Aorta (tissue), 5 donors: ENCODE measurements around the gene HSP90B1. TPM values are rescaled to one million over a fixed set of nuclear protein-coding genes. Genes with fewer than 3 reads are reported as not detected.

ENCODE experiments used
- ATAC-seq: fragments of 200-7000 bp; cut with Tn5 transposase; one replicate; pipeline ENCODE4 v1.9.1; 2022; ENCODE audit warnings: moderate library complexity; ENCODE audit not compliant: low FRiP score
- DNase-seq, 2 donors: peaks; one replicate each; pipeline ENCODE4 v3.0.0-alpha.2; 2020
- H3K27ac ChIP-seq, 2 donors: one replicate each; pipeline ENCODE4 v1.5.1; 2013; ENCODE audit warnings: low read length in 2 of 2, mild to moderate bottlenecking in 2 of 2, moderate library complexity in 2 of 2, control low read depth in 1 of 2, inconsistent platforms in 1 of 2, low read depth in 1 of 2
- H3K27me3 ChIP-seq, 2 donors: one replicate each; pipeline ENCODE4 v1.6.1; 2013; ENCODE audit warnings: control low read depth in 1 of 2, low read length in 1 of 2, mild to moderate bottlenecking in 1 of 2, moderate library complexity in 1 of 2; ENCODE audit not compliant: insufficient read depth in 2 of 2, control insufficient read depth in 1 of 2
- H3K36me3 ChIP-seq, 2 donors: one replicate each; pipeline ENCODE4 v1.6.1; 2013; ENCODE audit warnings: control low read depth in 1 of 2, low read length in 1 of 2, mild to moderate bottlenecking in 1 of 2; ENCODE audit not compliant: insufficient read depth in 2 of 2, control insufficient read depth in 1 of 2
- H3K4me1 ChIP-seq, 2 donors: one replicate each; pipeline ENCODE4 v1.6.1; 2013; ENCODE audit warnings: low read length in 2 of 2, control low read depth in 1 of 2, mild to moderate bottlenecking in 1 of 2, moderate library complexity in 1 of 2; ENCODE audit not compliant: insufficient read depth in 2 of 2, control insufficient read depth in 1 of 2
- H3K4me3 ChIP-seq, 2 donors: one replicate each; pipeline ENCODE4 v1.5.1; 2013; ENCODE audit warnings: low read length in 2 of 2, control low read depth in 1 of 2, mild to moderate bottlenecking in 1 of 2
- H3K9me3 ChIP-seq: one replicate; pipeline ENCODE4 v1.6.1; 2013; ENCODE audit warnings: mild to moderate bottlenecking, low read length; ENCODE audit not compliant: control insufficient read depth
- WGBS, 2 donors: extraction: QIAGEN DNeasy Blood & Tissue Kit; methylation state at CpG; one replicate each; pipeline ENCODE4 v1.1.7; 2013; 5-methylcytosine and 5-hydroxymethylcytosine counted together
- intact Hi-C, 2 donors: fragments of 100-400 bp; cut with DNase I; formaldehyde crosslinking; loops; one replicate each; pipeline versions ENCODE4 v1.14.2 to v1.15.0; 2022
- polyA plus RNA-seq, 2 donors: library from polyadenylated mRNA; stranded (reverse); fragments of 200-250 nt; gene quantifications; one replicate each; pipeline ENCODE4 v1.2.3, GENCODE V29; 2013
- total RNA-seq, 2 donors: library from RNA; stranded (reverse); fragmentation: NEBNext Ultra II Directional; extraction: Animal tissue kit (Norgen Biotek cat#: 25700); gene quantifications; one replicate each; pipeline ENCODE4 v1.2.1, GENCODE V29; 2021
- donor health status: healthy with polysubstance abuse.
- donor health status: Bipolar disorder and iron deficiency.
- donor health status: DM: no; HTN: no; CAD: no.
- donor health status: DM: no; HTN: no; CAD: no.
- donor health status: DM: yes; HTN: yes; CAD: no.

The HSP90B1 gene
- total and polyA plus RNA-seq, 4 donors = 458 to 818 (median 576) TPM

- Histone ChIP-seq H3K9me3 (no peaks in the 10 kb centered on the region), H3K36me3 (no peaks in the 10 kb centered on the region), H3K27ac (no peak overlapping the region), H3K4me1 (no peaks in the 10 kb centered on the region), H3K4me3 (no peak overlapping the region), H3K27me3 (no peaks in the 10 kb centered on the region)
- no peak for DNase-seq
- no peak for ATAC-seq
- 79 to 85% methylated on average over 3 of the region's 3 CpGs for WGBS, 2 donors
- intact Hi-C loops = no loop called here
Observed at GRCh38 chr12:103917873-103918272, 12.3 kb upstream of the HSP90B1 start.

GRCh38 chr12:103924761-103925641 lies 5.2 kb upstream of the HSP90B1 start:
- Histone ChIP-seq H3K9me3 (no peaks in the 10 kb centered on the region), H3K36me3 (no peaks in the 10 kb centered on the region), H3K27me3 (no peaks in the 10 kb centered on the region), H3K4me3 (no peak overlapping the region), H3K4me1 (no peaks in the 10 kb centered on the region), H3K27ac (no peak overlapping the region)
- ATAC-seq (no peak), DNase-seq (no peak)
- 82 to 84% methylated on average over 9 of the region's 9 CpGs for WGBS, 2 donors
- intact Hi-C loops = loop anchor here in 1 of 2 donors (5.0 kb wide), 1 partner anchor 43 kb away; no protein-coding TSS in a partner anchor

- peak overlapping the region; percentile 68 to 97 for H3K27ac ChIP-seq
- peaks cover 0 to 6% of the 10 kb centered on the region in 2 donors for H3K4me1 ChIP-seq
- no peak for ATAC-seq
- no peaks in the 10 kb centered on the region for H3K36me3 ChIP-seq
- WGBS, 2 donors = 8 to 9% methylated on average over 12 of the region's 12 CpGs
- intact Hi-C loops = loop anchor here in 1 of 2 donors (1.0 to 5.0 kb wide), 2 partner anchors 29 to 46 kb away; a partner anchor contains a TSS
- H3K9me3 ChIP-seq = no peaks in the 10 kb centered on the region
- no peaks in the 10 kb centered on the region for H3K27me3 ChIP-seq
- DNase-seq = peak in 1 of 2 donors; percentile 64
- peak overlapping the region; percentile 52 to 60 for H3K4me3 ChIP-seq
Observed at GRCh38 chr12:103928682-103929045, 1.5 kb upstream of the HSP90B1 start.

- H3K27me3 ChIP-seq = no peaks in the 10 kb centered on the region
- 0% methylated on average over 37 of the region's 37 CpGs for whole genome bisulfite sequencing, 2 donors
- intact Hi-C loops = loop anchor here in 1 of 2 donors (1.0 to 5.0 kb wide), 2 partner anchors 28 to 47 kb away; a partner anchor contains a TSS
- peak; percentile 88 for ATAC-seq
- H3K27ac ChIP-seq = peak overlapping the region; percentile 68 to 97
- peaks cover 0 to 6% of the 10 kb centered on the region in 2 donors for H3K4me1 ChIP-seq
- peak overlapping the region; percentile 52 to 60 for H3K4me3 ChIP-seq
- no peaks in the 10 kb centered on the region for H3K9me3 ChIP-seq
- peak; percentile 93 to 94 for DNase-seq
- H3K36me3 ChIP-seq = peaks cover 0 to under 1% of the 10 kb centered on the region in 2 donors
Observed at GRCh38 chr12:103929046-103929783, 995 bp upstream of the HSP90B1 start.

- ATAC-seq (no peak), DNase-seq (no peak)
- H3K4me3 ChIP-seq = peak overlapping the region; percentile 44 to 52
- no peak overlapping the region for H3K27ac ChIP-seq
- H3K4me1 ChIP-seq = peaks cover 0 to 6% of the 10 kb centered on the region in 2 donors
- H3K27me3 ChIP-seq = no peaks in the 10 kb centered on the region
- intact Hi-C loops = loop anchor here (1.0 to 10.0 kb wide), 3 partner anchors 28 to 47 kb away; a partner anchor contains a TSS
- H3K36me3 ChIP-seq = peaks cover 0 to 3% of the 10 kb centered on the region in 2 donors
- H3K9me3 ChIP-seq = no peaks in the 10 kb centered on the region
- 0 to 1% methylated on average over 18 of the region's 18 CpGs for WGBS, 2 donors
Observed at GRCh38 chr12:103929784-103930033, 501 bp upstream of the HSP90B1 start.

- no peaks in the 10 kb centered on the region for H3K9me3 ChIP-seq
- WGBS, 2 donors = 0 to 1% methylated on average over 32 to 37 of the region's 37 CpGs
- H3K4me1 ChIP-seq = peaks cover 0 to 6% of the 10 kb centered on the region in 2 donors
- intact Hi-C loops = loop anchor here in 1 of 2 donors (10.0 kb wide), 1 partner anchor 46 kb away; no protein-coding TSS in a partner anchor
- DNase-seq = peak; percentile 59 to 76
- H3K4me3 ChIP-seq = peak overlapping the region; percentile 78 to 80
- H3K36me3 ChIP-seq = peaks cover 0 to 3% of the 10 kb centered on the region in 2 donors
- peak overlapping the region; percentile 10 to 65 for H3K27ac ChIP-seq
- no peaks in the 10 kb centered on the region for H3K27me3 ChIP-seq
- ATAC-seq = no peak
Observed at GRCh38 chr12:103930787-103931735, 851 bp downstream of the HSP90B1 start.

- Histone ChIP-seq H3K36me3 (peaks cover 2 to 3% of the 10 kb centered on the region in 2 donors), H3K9me3 (no peaks in the 10 kb centered on the region), H3K27me3 (no peaks in the 10 kb centered on the region), H3K4me3 (no peak overlapping the region), H3K4me1 (peaks cover 0 to 6% of the 10 kb centered on the region in 2 donors), H3K27ac (no peak overlapping the region)
- ATAC-seq (no peak), DNase-seq (no peak)
- intact Hi-C loops = loop anchor here in 1 of 2 donors (10.0 kb wide), 1 partner anchor 48 kb away; no protein-coding TSS in a partner anchor
- WGBS, 2 donors = 66 to 72% methylated on average over 2 of the region's 2 CpGs
Observed at GRCh38 chr12:103933237-103933636, 3.0 kb downstream of the HSP90B1 start.

- 85 to 93% methylated on average over 3 of the region's 3 CpGs for WGBS, 2 donors
- Histone ChIP-seq H3K27me3 (no peaks in the 10 kb centered on the region), H3K4me3 (no peak overlapping the region), H3K36me3 (peaks cover 6 to 12% of the 10 kb centered on the region in 2 donors), H3K4me1 (peaks cover 0 to 6% of the 10 kb centered on the region in 2 donors), H3K9me3 (no peaks in the 10 kb centered on the region), H3K27ac (peak overlapping the region; percentile 17 to 43)
- intact Hi-C loops = loop anchor here in 1 of 2 donors (10.0 kb wide), 1 partner anchor 52 kb away; no protein-coding TSS in a partner anchor
- ATAC-seq = no peak
- DNase-seq = no peak
Observed at GRCh38 chr12:103936679-103937078, 6.5 kb downstream of the HSP90B1 start.
